HG03354 (cell line): ENCODE measurements around the gene USP40.
A peak's percentile ranks its signal among the peaks of the same experiment; 100 is the strongest.
"Not testable (repeated sequence)": the region's sequence is repeated elsewhere in the genome, so short reads cannot be mapped to it uniquely, and the experiment has no call there.

Experiments used
- ATAC-seq: cut with Tn5 transposase; IDR thresholded peaks from one replicate; pipeline ENCODE4 v1.9.1; 2021; ENCODE audit warnings: mild to moderate bottlenecking; ENCODE audit not compliant: unreplicated experiment, poor library complexity, severe bottlenecking

The USP40 gene, protein sequence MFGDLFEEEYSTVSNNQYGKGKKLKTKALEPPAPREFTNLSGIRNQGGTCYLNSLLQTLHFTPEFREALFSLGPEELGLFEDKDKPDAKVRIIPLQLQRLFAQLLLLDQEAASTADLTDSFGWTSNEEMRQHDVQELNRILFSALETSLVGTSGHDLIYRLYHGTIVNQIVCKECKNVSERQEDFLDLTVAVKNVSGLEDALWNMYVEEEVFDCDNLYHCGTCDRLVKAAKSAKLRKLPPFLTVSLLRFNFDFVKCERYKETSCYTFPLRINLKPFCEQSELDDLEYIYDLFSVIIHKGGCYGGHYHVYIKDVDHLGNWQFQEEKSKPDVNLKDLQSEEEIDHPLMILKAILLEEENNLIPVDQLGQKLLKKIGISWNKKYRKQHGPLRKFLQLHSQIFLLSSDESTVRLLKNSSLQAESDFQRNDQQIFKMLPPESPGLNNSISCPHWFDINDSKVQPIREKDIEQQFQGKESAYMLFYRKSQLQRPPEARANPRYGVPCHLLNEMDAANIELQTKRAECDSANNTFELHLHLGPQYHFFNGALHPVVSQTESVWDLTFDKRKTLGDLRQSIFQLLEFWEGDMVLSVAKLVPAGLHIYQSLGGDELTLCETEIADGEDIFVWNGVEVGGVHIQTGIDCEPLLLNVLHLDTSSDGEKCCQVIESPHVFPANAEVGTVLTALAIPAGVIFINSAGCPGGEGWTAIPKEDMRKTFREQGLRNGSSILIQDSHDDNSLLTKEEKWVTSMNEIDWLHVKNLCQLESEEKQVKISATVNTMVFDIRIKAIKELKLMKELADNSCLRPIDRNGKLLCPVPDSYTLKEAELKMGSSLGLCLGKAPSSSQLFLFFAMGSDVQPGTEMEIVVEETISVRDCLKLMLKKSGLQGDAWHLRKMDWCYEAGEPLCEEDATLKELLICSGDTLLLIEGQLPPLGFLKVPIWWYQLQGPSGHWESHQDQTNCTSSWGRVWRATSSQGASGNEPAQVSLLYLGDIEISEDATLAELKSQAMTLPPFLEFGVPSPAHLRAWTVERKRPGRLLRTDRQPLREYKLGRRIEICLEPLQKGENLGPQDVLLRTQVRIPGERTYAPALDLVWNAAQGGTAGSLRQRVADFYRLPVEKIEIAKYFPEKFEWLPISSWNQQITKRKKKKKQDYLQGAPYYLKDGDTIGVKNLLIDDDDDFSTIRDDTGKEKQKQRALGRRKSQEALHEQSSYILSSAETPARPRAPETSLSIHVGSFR

DNA sequence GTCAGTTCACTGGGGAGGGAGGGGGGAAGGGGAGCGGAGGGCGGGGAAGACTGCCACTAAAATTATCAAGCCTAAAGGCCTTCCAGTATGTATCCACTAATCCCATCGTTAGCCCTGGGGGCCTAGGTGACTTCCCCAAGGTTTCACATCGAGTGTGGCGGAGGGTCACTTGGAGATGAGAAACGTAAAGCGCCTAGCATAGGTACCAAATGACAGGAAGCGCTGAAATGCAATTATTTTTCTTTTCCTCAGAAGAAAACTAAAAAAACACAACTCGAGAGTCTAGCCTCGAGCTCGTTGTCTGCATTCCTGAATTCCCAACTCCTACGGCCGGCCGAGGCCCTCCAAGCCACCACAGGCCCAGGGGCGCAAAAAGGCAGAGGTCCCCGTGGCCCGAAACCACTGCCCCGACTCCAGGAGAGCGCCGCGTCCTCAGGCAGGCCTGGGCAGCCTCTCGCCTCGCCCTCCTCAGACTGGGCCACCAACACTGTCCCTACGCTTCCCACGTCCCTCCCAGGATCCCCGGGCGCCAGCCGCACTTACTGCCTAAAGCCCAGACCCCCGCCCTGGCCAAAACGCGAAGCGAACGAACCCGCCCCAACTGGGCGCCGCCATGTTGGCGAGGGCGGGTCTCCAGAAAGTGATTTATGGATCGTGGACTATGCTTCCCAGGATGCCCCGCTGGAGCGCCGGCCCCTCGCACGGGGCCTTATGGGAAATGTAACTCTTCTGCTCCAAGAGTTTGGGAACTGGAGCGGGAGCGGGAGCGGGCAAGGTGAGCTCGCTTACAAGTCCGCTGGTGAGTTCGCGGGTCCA is at the start of gene USP40:
USP40 (minus strand) TSS at position 642 of the 816 bp plus-strand sequence. CDS start 1,228 bp downstream, outside the sequence.
- peak; percentile 74 for ATAC-seq

DNA sequence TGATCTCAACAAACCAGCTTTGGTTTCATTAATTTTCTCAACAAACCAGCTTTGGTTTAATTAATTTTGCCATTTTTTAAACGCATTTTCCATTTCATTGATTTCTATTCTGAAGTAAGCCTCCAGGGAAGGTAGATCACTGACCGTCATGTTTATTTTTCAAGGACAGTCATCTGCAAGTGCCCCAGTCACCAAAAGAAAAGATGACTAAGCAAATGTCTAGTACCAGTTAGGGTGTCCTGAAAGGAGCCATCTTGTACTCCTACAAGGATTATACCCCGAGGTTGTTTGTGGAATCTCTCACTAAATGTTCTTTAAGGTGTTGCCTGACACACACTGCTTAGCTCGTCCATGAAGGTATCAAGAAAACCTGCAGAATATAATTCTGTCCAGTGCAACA is 44.7 kb upstream of the USP40 start:
- no peak for ATAC-seq

DNA sequence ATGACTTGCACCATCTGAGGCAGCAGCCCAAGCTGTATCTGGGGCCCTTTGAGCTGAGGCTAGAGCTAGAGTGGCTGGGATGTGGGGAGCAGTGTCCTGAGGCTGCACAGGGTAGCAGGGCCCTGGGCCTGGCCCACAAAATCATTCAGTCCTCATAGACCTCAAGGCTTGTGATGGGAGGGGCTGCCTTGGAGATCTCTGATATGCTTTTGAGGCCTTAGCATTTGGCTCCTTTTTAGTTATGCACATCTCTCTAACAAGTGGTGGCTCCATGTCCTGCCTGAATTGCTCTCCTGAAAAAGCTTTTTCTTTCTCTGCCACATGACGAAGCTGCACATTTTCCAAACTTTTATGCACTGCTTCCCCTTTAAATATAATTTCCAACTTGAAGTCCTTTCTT is 39.1 kb upstream of the USP40 start:
- ATAC-seq = no peak

DNA sequence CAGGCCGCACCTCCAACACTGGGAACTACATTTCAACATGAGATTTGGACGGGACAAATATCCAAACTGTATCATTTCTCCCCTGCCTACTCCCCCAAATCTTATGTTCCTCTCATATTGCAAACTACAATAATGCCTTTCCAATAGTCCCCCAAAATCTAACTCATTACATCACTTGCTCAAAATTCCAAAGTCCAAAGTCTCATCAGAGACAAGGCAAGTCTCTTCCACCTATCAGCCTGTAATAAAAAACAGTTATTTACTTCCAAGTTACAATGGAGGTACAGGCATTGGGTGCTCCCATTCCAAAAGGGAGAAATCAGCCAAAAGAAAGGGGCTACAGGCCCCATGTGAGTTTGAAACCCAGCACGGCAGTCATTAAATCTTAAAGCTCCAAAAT is 38.2 kb upstream of the USP40 start:
- no peak for ATAC-seq

DNA sequence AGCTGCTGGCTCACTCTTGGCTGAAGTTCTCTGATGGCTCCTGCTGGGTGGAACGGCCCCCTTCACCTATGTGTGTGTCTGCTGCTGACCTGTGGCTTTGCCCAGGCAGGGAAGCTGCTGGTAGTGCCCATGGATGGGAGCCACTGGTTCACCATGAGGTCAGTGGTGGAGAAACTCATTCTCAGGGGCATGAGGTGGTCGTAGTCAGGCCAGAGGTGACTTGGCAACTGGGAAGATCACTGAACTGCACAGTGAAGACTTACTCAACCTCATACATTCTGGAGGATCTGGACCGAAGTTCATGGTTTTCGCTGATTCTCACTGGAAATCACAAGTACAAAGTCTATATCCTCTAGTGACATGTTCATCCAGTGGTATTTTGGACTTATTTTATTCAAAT is 36.9 kb upstream of the USP40 start:
- no peak for ATAC-seq

DNA sequence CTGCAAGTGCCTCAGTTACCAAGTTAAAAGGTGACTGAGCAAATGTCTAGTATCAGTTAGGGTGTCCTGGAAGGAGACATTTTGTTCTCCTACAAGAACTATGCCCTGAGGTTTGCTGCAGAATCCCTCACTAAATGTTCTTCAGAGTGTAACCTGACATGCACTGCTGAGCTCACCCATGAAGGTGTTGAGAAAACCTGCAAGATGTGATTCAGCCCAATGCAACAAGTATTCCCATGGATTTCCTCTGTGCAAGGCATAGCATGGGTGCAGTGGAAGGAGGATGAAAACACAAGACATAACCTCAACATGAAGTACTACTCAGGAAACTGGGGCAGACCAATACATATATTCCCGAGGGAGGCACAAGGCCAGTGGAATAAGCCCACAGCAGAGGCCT is 35.5 kb upstream of the USP40 start:
- no peak for ATAC-seq

DNA sequence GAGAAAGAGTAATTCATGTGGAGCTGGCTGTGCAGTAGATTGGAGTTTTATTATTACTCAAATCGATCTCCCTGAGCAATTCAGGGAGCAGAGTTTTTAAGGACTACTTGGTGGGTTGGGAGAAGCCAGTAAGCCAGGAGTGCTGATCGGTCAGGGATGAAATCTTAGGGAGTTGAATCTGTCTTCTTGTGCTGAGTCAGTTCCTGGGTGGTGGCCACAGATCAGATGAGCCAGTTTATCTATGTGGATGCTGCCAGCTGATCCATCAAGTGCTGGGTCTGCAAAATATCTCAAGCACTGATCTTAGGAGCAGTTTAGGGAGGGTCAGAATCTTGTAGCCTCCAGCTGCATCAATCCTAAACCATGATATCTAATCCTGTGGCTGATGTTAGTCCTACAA is 33.8 kb upstream of the USP40 start:
- no peak for ATAC-seq

DNA sequence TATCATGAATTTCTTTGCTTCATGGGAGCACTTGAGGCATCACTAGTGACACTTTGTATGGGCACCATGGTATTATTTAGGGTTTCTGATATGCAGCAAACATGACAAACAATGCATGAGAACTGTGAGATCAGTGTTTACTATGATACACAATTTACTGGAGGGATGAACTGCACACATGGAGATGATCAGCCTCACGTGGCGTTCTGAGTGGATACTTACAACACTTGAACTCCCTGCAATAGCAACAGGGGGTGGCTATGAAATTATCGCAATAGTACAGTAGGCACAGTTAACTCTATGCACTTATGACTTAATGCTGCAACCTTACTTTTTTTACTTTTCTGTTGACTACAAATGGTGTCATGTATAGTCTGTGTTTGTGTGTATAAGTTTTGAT is 32.4 kb upstream of the USP40 start:
- no peak for ATAC-seq

DNA sequence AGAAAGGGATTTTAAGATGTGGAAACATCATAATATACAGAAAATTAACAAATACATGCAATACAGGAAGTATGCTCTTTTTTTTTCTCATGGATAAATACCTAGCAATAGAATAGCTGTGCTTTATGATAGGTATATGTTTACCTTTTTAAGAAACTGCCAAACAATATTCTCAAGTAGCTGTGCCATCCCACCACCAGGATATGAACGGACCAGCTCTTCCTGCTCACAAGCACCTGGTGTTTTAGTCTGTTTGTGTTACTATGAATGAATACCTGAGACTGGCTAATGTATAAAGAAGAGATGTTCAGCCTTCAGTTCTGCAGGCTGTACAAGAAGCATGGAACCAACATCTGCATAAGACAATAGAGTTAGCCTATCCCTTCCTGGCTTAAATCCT is 30.9 kb upstream of the USP40 start:
- no peak for ATAC-seq

DNA sequence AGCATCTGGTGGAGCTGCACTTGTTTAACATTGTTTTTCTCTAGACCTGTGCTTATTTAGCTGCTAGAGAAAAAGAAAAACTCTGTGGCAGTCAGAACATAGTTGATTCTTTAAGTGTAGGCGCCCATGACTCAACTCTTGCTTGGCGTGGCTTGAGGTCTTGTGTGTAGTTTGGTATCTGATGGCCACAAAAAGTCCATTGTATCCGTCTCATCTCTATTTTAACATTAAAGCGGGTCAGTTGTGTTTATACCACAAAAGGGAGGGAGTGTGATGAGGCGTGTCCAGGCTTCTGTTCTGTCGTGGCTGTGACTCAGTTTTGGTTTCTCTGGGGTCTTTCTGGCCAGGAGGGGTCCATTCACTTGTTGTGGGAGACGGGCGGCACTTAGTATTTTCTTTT is 26.6 kb upstream of the USP40 start:
- no peak for ATAC-seq

DNA sequence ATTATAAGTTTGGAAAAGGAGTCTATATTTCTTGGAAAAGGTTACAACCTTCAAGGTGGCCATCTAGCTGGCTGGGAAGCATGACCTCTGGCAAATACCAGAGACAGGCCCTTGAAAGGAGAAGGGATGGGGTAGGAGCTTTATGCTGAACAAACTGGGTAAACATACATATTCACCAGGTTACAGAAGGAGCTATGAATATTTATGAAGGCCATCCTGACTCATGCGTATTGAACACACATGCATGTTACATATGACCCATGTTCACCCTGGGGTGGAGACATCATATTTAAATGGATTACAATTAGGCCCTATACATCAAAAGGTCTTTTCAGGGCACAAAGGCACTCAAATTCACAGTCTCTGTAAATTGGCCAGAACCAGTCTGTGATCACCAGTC is 26.1 kb upstream of the USP40 start:
- not testable (repeated sequence) for ATAC-seq

DNA sequence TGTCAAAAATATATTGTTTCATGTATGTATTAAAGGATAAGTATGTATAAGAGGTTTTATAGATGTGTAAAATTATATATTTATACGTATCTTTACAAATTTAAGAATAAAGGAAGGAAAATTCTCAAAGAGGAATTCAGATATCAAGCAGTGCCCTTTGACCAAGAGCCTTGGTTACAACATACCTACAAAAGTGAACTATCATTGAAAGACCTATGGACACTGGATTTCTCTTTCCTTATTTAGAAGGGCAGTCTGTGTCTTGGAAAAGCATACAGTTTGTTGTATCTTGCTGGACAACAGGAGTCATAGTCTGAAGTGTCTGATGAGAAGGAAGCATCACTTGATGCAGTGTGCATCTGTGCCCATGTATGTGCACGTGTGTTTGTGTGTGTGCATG is 21.8 kb upstream of the USP40 start:
- ATAC-seq = no peak

DNA sequence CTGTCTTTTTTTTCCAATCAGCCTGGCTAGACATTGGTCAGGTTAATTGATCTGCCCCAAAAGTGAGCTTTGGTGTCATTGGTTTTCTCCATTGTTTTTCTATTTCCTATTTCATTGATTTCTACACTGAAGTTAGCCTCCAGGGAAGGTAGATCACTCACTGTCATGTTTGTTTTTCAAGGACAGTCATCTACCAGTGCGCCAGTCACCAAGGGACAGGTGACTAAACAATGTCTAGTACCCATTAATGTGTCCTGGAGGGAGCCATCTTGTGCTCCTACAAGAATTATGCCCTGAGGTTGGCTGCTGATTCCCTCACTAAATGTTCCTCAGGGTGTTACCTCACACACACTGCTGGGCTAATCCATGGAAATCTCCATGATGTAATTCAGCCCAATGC is 17.6 kb upstream of the USP40 start:
- ATAC-seq = no peak

DNA sequence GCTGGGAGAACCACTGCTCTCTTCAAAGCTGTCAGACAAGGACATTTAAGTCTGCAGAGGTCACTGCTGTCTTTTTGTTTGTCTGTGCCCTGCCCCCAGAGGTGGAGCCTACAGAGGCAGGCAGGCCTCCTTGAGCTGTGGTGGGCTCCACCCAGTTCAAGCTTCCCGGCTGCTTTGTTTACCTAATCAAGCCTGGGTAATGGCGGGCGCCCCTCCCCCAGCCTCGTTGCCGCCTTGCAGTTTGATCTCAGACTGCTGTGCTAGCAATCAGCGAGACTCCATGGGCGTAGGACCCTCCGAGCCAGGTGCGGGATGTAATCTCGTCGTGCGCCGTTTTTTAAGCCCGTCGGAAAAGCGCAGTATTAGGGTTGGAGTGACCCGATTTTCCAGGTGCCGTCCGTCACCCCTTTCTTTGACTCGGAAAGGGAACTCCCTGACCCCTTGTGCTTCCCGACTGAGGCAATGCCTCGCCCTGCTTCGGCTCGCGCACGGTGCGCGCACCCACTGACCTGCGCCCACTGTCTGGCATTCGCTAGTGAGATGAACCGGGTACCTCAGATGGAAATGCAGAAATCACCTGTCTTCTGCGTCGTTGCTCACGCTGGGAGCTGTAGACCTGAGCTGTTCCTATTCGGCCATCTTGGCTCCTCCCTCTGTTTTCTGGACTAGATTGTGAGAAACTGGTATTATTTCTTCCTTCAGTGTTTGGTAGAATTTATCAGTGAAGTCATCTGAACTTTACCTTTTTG is 16.8 kb upstream of the USP40 start:
- not testable (repeated sequence) for ATAC-seq

DNA sequence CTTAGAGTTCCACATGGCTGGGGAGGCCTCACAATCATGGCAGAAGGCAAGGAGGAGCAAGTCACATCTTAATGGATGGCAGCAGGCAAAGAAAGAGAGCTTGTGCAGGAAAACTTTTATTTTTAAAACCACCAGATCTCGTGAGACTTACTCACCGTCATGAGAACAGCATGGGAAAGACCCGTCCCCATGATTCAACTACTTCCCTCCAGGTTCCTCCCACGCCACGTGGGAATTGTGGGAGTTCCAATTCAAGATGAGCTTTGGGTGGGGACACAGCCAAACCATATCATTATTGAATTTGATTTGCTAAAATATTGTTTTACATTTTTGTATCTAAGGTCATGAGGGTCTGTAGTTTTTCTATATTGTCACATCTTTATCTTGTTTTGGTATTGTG is 10.8 kb upstream of the USP40 start:
- not testable (repeated sequence) for ATAC-seq

DNA sequence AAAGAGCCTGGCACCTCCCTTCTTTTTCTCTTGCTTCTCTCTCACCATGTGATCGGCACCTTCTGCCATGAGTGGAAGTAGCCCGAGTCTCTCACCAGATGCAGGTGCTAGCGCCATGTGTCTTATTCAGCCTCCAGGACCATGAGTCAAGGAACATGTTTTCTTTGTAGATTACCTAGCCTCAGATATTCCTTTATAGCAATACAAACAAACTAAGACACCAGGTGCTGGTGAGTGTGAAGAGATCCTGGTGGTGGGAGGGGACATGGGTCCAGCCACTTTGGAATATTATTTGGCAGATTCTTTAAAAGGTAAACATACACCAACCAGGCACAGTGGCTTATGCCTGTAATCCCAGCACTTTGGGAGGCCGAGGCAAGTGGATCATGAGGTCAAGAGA is 5.9 kb upstream of the USP40 start:
- ATAC-seq = no peak

DNA sequence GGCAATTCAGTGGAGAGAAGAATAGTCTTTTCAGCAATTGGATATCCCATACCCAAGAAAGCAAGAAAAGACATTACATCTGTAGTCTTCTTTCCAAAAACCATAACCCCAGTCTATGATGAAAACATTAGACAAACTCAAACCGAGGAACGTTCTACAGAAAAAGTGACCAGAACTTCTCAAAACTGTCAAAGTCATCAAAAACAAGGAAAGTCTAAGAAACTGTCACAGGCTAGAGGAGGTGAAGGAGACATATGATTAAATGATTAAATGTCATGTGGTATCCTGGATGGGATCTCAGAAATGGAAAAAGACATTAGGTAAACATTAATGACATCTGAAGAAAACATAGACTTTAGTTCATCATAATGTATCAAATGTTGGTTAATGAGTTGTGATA is 4.9 kb upstream of the USP40 start:
- ATAC-seq = no peak

DNA sequence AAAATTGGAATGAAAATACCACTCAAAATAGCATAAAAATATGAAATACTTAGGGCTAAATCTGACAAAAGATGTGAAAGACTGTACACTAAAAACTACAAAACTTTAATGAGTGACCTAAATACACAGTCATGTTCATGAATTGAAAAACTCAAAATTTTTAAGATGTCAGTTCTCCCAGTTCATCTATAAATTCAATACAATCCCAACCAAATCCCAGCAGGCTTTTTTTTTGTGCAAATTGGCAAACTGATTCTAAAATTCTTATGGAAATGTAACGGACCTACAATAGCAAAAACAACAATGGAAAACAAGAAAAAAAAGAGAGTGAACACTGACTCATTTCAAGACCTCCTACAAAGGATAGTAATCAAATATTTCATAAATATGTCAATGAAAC is 4.4 kb upstream of the USP40 start:
- ATAC-seq = no peak

DNA sequence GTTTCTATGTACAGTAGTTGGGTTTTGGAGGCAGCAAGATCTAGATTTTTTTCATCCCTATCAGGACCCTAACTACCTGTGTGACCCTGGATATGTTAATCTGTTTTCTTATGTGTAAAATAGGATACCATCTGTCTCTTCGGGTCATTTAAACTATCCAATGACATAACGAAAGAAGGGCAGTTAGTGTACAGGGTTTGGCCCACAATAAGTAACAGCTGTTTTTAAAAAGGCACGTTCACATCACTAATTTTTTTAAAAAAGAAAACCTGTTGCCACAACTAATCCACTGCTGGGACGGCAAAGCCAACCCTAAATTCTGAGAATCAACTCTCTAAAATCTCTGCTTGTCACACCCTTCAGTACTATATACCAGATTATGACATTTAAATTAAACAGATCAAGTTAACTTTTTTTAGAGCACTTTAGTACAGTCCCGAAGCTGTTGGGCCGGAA is 869 bp downstream of the USP40 start:
- peak; percentile 47 for ATAC-seq
